Upper lobe of left lung (tissue), 6 donors: ENCODE results near the gene SETD2. TPM values are rescaled to one million over a fixed set of nuclear protein-coding genes. Genes with fewer than 3 reads are reported as not detected.

Experiments used
- ATAC-seq, 2 donors: fragments of 200-7000 bp; cut with Tn5 transposase; one replicate each; pipeline ENCODE4 v1.9.1; 2022; ENCODE audit warnings: mild to moderate bottlenecking in 2 of 2, moderate library complexity in 2 of 2; ENCODE audit not compliant: low FRiP score in 2 of 2
- DNase-seq, 2 donors: peaks; one replicate each; pipeline ENCODE4 v3.0.0-alpha.2; 2019 to 2020
- H3K27ac ChIP-seq, 4 donors: fragments of 200-600 bp; sonication (generic); one replicate each; pipeline ENCODE4 v1.5.1; 2016 to 2019
- H3K27me3 ChIP-seq, 4 donors: fragments of 200-600 bp; sonication (generic); one replicate each; pipeline ENCODE4 v1.5.1; 2017 to 2019
- H3K36me3 ChIP-seq, 4 donors: fragments of 200-600 bp; sonication (generic); one replicate each; pipeline ENCODE4 v1.5.1; 2016 to 2019
- H3K4me1 ChIP-seq, 4 donors: fragments of 200-600 bp; sonication (generic); one replicate each; pipeline ENCODE4 v1.5.1; 2018 to 2019
- H3K4me3 ChIP-seq, 4 donors: fragments of 200-600 bp; sonication (generic); one replicate each; pipeline ENCODE4 v1.5.1; 2017 to 2019; ENCODE audit warnings: mild to moderate bottlenecking in 2 of 4, moderate library complexity in 1 of 4
- H3K9me3 ChIP-seq, 4 donors: fragments of 200-600 bp; sonication (generic); one replicate each; pipeline ENCODE4 v1.5.1; 2018 to 2019
- CTCF ChIP-seq, 6 experiments: fragments of 450-650 bp in 4 of 6; fragments of 200-600 bp in 2 of 6; sonication (generic) in 2 of 6; IDR thresholded peaks; one replicate each; pipeline ENCODE4 v1.5.1; 2016 to 2019; ENCODE audit warnings: antibody characterized with exemption in 6 of 6
- EP300 ChIP-seq, 4 donors: sonication (generic); formaldehyde crosslinking; IDR thresholded peaks; one replicate each; pipeline ENCODE4 v1.5.1; 2017; ENCODE audit warnings: antibody characterized with exemption in 4 of 4, control low read depth in 2 of 4
- POLR2A ChIP-seq, 4 donors: fragments of 450-650 bp; IDR thresholded peaks; one replicate each; pipeline ENCODE4 v1.5.1; 2016 to 2017; ENCODE audit warnings: antibody characterized with exemption in 4 of 4, mild to moderate bottlenecking in 2 of 4
- POLR2AphosphoS5 ChIP-seq, 2 donors: sonication (generic); formaldehyde crosslinking; IDR thresholded peaks; one replicate each; pipeline ENCODE4 v1.5.1; 2017; ENCODE audit warnings: antibody characterized with exemption in 2 of 2
- WGBS, 2 donors: methylation state at CpG; one replicate each; pipeline ENCODE4 v1.1.5; 2017 to 2018; 5-methylcytosine and 5-hydroxymethylcytosine counted together
- total RNA-seq, 6 donors: library from RNA; depleted of rRNA in 4 of 6; stranded (reverse); fragments of >200 nt in 4 of 6; gene quantifications; one replicate each; pipeline versions ENCODE4 v1.1.0 to v1.2.1, GENCODE V29; 2016 to 2021
- donor health status: DM: no; HTN: no; CAD: no; lungs with moderate emphysema.
- donor health status: DM: no; HTN: yes; CAD: no; lungs with severe emphysema.

SETD2 gene
- total RNA-seq, 6 donors from 2014 or later: 33.8 to 111 (median 53.5) TPM

- Histone ChIP-seq H3K9me3 (no peaks in the 10 kb centered on the region), H3K4me1 (peaks cover 0 to 4% (median 1%) of the 10 kb centered on the region in 4 donors), H3K27ac (no peak overlapping the region), H3K4me3 (no peak overlapping the region), H3K27me3 (no peaks in the 10 kb centered on the region), H3K36me3 (peaks cover 11 to 53% (median 30%) of the 10 kb centered on the region in 4 donors)
- DNase-seq: no peak
- no peak for ATAC-seq
- no peak for TF ChIP-seq CTCF (IDR thresholded peaks at IDR 0.05)
- no peak for TF ChIP-seq POLR2AphosphoS5 (IDR thresholded peaks at IDR 0.05)
- TF ChIP-seq POLR2A (IDR thresholded peaks at IDR 0.05): no peak
- no peak for TF ChIP-seq EP300 (IDR thresholded peaks at IDR 0.05)
- 91 to 98% methylated on average over 2 of the region's 2 CpGs for WGBS, 2 donors
Measured at GRCh38 chr3:47112997-47113396, 50.9 kb downstream of the SETD2 start.

DNA sequence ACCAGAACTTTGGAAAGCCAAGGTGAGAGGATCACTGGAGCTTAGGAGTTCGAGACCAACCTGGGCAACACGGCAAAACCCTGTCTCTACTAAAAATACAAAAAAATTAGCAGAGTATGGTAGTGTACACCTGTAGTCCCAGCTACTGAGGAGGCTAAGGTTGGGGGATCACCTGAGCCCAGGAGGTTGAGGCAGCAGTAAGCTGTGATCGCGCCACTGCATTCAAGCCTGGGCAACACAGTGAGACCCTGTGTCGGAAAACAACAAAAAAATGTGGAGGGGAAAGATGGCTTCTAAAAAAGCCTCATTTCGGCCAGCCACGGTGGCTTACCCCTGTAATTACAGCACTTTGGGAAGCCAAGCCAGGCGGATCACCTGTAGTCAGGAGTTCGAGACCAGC, 54.5 kb downstream of the SETD2 start:
- TF ChIP-seq EP300 (IDR thresholded peaks at IDR 0.05): no peak
- no peak for TF ChIP-seq POLR2A (IDR thresholded peaks at IDR 0.05)
- no peak for TF ChIP-seq POLR2AphosphoS5 (IDR thresholded peaks at IDR 0.05)
- TF ChIP-seq CTCF (IDR thresholded peaks at IDR 0.05): no peak
- ATAC-seq (no peak), DNase-seq (no peak)
- no peak overlapping the region for H3K27ac ChIP-seq
- no peaks in the 10 kb centered on the region for H3K9me3 ChIP-seq
- 96 to 98% methylated on average over 9 of the region's 9 CpGs for WGBS, 2 donors
- H3K36me3 ChIP-seq: peaks cover 15 to 42% (median 20%) of the 10 kb centered on the region in 4 donors
- no peak overlapping the region for H3K4me3 ChIP-seq
- peaks cover 0 to 4% (median 1%) of the 10 kb centered on the region in 4 donors for H3K4me1 ChIP-seq
- no peaks in the 10 kb centered on the region for H3K27me3 ChIP-seq

DNA sequence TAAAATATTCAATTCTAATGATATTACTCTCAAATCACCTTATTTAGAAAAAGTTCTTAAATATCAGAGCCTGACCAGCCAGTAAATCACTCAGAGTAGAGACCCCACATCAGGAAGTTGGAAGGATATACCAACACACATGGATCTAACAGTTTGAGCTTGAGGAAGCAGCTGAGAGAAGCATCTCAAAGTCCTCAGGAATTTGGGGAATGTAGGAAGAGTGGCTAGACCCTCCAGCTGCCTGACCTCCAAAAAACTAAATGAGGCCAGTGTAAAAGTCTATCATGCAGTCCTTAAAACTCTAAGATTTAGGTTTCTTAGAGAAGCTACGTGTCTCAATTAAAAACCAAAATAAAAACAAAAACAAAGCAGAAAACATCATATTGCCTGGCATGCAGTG, 55.4 kb downstream of the SETD2 start:
- no peak overlapping the region for H3K4me3 ChIP-seq
- H3K4me1 ChIP-seq: peaks cover 0 to 4% (median 1%) of the 10 kb centered on the region in 4 donors
- no peaks in the 10 kb centered on the region for H3K9me3 ChIP-seq
- WGBS, 2 donors: 63 to 100% methylated on average over 1 of the region's 1 CpG
- H3K27me3 ChIP-seq: no peaks in the 10 kb centered on the region
- TF ChIP-seq POLR2A (IDR thresholded peaks at IDR 0.05) (no peak), POLR2AphosphoS5 (IDR thresholded peaks at IDR 0.05) (no peak), EP300 (IDR thresholded peaks at IDR 0.05) (no peak), CTCF (IDR thresholded peaks at IDR 0.05) (no peak)
- no peak for ATAC-seq
- DNase-seq: no peak
- H3K27ac ChIP-seq: no peak overlapping the region
- peaks cover 12 to 41% (median 14%) of the 10 kb centered on the region in 4 donors for H3K36me3 ChIP-seq

- no peaks in the 10 kb centered on the region for H3K27me3 ChIP-seq
- no peak overlapping the region for H3K27ac ChIP-seq
- no peak for TF ChIP-seq EP300 (IDR thresholded peaks at IDR 0.05)
- TF ChIP-seq POLR2AphosphoS5 (IDR thresholded peaks at IDR 0.05): no peak
- no peaks in the 10 kb centered on the region for H3K9me3 ChIP-seq
- peaks cover 0 to 55% (median 11%) of the 10 kb centered on the region in 4 donors for H3K36me3 ChIP-seq
- ATAC-seq: no peak
- H3K4me3 ChIP-seq: no peak overlapping the region
- no peak for DNase-seq
- peaks cover 0 to 3% (median 0%) of the 10 kb centered on the region in 4 donors for H3K4me1 ChIP-seq
Measured at GRCh38 chr3:47104259-47104658, 59.7 kb downstream of the SETD2 start.

- DNase-seq (no peak), ATAC-seq (no peak)
- WGBS, 2 donors: 62 to 79% methylated on average over 2 of the region's 2 CpGs
- no peak for TF ChIP-seq EP300 (IDR thresholded peaks at IDR 0.05)
- no peak for TF ChIP-seq POLR2AphosphoS5 (IDR thresholded peaks at IDR 0.05)
- H3K36me3 ChIP-seq: peaks cover 0 to 55% (median 11%) of the 10 kb centered on the region in 4 donors
- no peaks in the 10 kb centered on the region for H3K27me3 ChIP-seq
- peaks cover 0 to 2% (median under 1%) of the 10 kb centered on the region in 4 donors for H3K4me1 ChIP-seq
- no peak overlapping the region for H3K27ac ChIP-seq
- H3K9me3 ChIP-seq: no peaks in the 10 kb centered on the region
- H3K4me3 ChIP-seq: no peak overlapping the region
Measured at GRCh38 chr3:47103619-47104018, 60.3 kb downstream of the SETD2 start.

DNA sequence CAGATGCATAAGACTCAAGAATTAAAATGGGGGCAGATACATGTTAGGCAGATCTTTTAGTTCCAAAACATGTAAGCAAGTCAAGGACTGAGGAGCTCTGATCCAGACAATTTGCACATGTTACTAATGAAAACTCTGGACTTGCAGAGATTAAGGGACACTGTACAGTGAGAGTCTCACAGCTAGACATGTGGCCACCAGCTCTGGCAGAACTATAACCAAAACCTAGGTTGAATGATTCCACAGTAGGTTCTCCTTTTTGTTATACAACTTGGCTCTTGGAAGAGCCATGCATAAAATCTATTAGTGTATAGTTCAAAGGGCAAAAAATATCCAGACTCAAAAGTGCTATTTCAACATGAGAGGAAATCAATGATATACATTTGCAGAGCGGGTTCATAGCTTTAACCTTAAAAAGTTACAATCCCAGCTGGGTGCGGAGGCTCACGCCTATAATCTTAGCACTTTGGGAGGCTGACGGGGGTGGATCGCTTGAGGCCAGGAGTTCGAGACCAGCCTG, 61.8 kb downstream of the SETD2 start:
- no peak overlapping the region for H3K4me3 ChIP-seq
- H3K4me1 ChIP-seq: peaks cover 0 to 8% (median 0%) of the 10 kb centered on the region in 4 donors
- H3K36me3 ChIP-seq: peaks cover 5 to 68% (median 12%) of the 10 kb centered on the region in 4 donors
- no peaks in the 10 kb centered on the region for H3K9me3 ChIP-seq
- DNase-seq: no peak
- TF ChIP-seq CTCF (IDR thresholded peaks at IDR 0.05) (no peak), POLR2A (IDR thresholded peaks at IDR 0.05) (no peak), EP300 (IDR thresholded peaks at IDR 0.05) (no peak), POLR2AphosphoS5 (IDR thresholded peaks at IDR 0.05) (no peak)
- ATAC-seq: no peak
- H3K27me3 ChIP-seq: no peaks in the 10 kb centered on the region
- H3K27ac ChIP-seq: no peak overlapping the region
- 98 to 99% methylated on average over 6 of the region's 6 CpGs for WGBS, 2 donors
